Breast epithelium (tissue), 3 donors: ENCODE data around the gene GUCY1A2.

Experiments
- CTCF ChIP-seq, 3 donors: fragments of 450-650 bp; IDR thresholded peaks; one replicate each; pipeline ENCODE4 v1.5.1; 2016 to 2017; ENCODE audit warnings: antibody characterized with exemption in 3 of 3, mild to moderate bottlenecking in 3 of 3, moderate library complexity in 3 of 3
- POLR2A ChIP-seq: fragments of 450-650 bp; IDR thresholded peaks from one replicate; pipeline ENCODE4 v1.6.1; 2016; ENCODE audit warnings: antibody characterized with exemption, mild to moderate bottlenecking, moderate library complexity
- POLR2AphosphoS5 ChIP-seq, 3 donors: sonication (generic); formaldehyde crosslinking; IDR thresholded peaks; one replicate each; pipeline ENCODE4 v1.6.1; 2017; ENCODE audit warnings: antibody characterized with exemption in 3 of 3

DNA sequence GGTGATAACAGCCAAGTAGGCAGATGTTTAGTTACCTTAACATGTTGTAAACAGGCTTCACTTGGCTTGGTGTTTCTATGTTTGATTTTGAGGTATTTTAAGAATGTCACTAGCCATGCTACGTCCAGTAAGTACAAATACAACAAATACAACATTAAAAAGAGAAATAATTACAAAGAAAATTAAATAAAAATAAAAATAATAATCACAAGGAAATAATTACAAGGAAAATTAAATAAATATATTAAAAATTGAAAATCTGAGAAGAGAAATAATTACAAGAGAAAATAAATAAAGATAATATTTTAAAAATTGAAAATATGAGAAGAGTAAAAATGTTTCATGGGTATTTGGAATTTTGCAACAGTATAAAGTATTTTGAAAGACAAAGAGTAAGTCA, 103.9 kb downstream of the GUCY1A2 start:
- TF ChIP-seq POLR2AphosphoS5 (IDR thresholded peaks at IDR 0.05) (no peak), CTCF (IDR thresholded peaks at IDR 0.05) (no peak), POLR2A (no peak)
